NCI-H1092 treated with DMSO at 0.1 percent for 48 hours (cell line): ENCODE data around the gene TMEM131L.

Source experiments
- DNase-seq: peaks from one replicate; lab custom pipeline; 2025; lab: John Stamatoyannopoulos, UW

Gene TMEM131L

GRCh38 chr4:153479101-153479500, 12.9 kb downstream of the TMEM131L start:
- no peak for DNase-seq

GRCh38 chr4:153480704-153481103, 14.5 kb downstream of the TMEM131L start:
- no peak for DNase-seq

GRCh38 chr4:153481478-153481877, 15.3 kb downstream of the TMEM131L start:
- DNase-seq = no peak

- no peak for DNase-seq
Observed at GRCh38 chr4:153483432-153484418, 17.6 kb downstream of the TMEM131L start.

- no peak for DNase-seq
Observed at GRCh38 chr4:153485359-153485758, 19.2 kb downstream of the TMEM131L start.

GRCh38 chr4:153485860-153486259, 19.7 kb downstream of the TMEM131L start:
- DNase-seq = no peak

- no peak for DNase-seq
Observed at GRCh38 chr4:153486281-153487151, 20.4 kb downstream of the TMEM131L start.

GRCh38 chr4:153488006-153488891, 22.1 kb downstream of the TMEM131L start:
- peak; percentile 47 for DNase-seq

GRCh38 chr4:153489856-153490558, 23.8 kb downstream of the TMEM131L start:
- DNase-seq = no peak

- no peak for DNase-seq
Observed at GRCh38 chr4:153490985-153491483, 24.9 kb downstream of the TMEM131L start.

GRCh38 chr4:153494562-153494961, 28.4 kb downstream of the TMEM131L start:
- DNase-seq = no peak

GRCh38 chr4:153495480-153496193, 29.5 kb downstream of the TMEM131L start:
- DNase-seq = no peak

GRCh38 chr4:153497091-153497531, 31.0 kb downstream of the TMEM131L start:
- DNase-seq = no peak

- DNase-seq = no peak
Observed at GRCh38 chr4:153497988-153498967, 32.1 kb downstream of the TMEM131L start.

- no peak for DNase-seq
Observed at GRCh38 chr4:153499005-153499404, 32.8 kb downstream of the TMEM131L start.

GRCh38 chr4:153501578-153501977, 35.4 kb downstream of the TMEM131L start:
- DNase-seq = no peak

GRCh38 chr4:153502584-153502983, 36.4 kb downstream of the TMEM131L start:
- DNase-seq = no peak

GRCh38 chr4:153506341-153507309, 40.5 kb downstream of the TMEM131L start:
- DNase-seq = no peak
